SK-N-SH (cell line): ENCODE measurements around the gene RAB40A. TPM values are rescaled to one million over a fixed set of nuclear protein-coding genes. Genes with fewer than 3 reads are reported as not detected.

Experiments used
- CTCF ChIA-PET: fragments of 300-600, 350-600 bp; formaldehyde crosslinking; extraction: SDS; loops from one replicate; lab custom pipeline; 2021; lab: Yijun Ruan, JAX
- POLR2A ChIA-PET: fragments of 350-600 bp; sonication (Branson Sonifier 250); formaldehyde crosslinking; extraction: SDS; loops from one replicate; lab custom pipeline; 2020; ENCODE audit warnings: antibody characterized with exemption, inconsistent platforms; lab: Yijun Ruan, JAX
- DNase-seq: peaks from one replicate; pipeline ENCODE4 v3.0.0; 2012
- H2AFZ ChIP-seq: fragments of 200-600 bp; sonication (generic); 2 replicates; pipeline ENCODE4 v1.8.1; 2016; ENCODE audit warnings: antibody characterized with exemption, mild to moderate bottlenecking, low read depth
- H3F3A ChIP-seq: fragments of 200-600 bp; sonication (generic); replicated peaks from 2 replicates; pipeline ENCODE3; 2016; ENCODE audit warnings: antibody characterized with exemption, mild to moderate bottlenecking; ENCODE audit not compliant: insufficient read depth
- H3K27ac ChIP-seq, 2 experiments: fragments of 200-500 bp in 1 of 2; fragments of 200-600 bp in 1 of 2; sonication (Bioruptor generic) in 1 of 2; sonication (generic), shearing (Covaris generic) in 1 of 2; 2 replicates each; pipeline versions ENCODE4 v1.5.1 to v1.6.1; 2014 to 2016; ENCODE audit warnings: low read depth in 2 of 2, inconsistent platforms in 1 of 2, low read length in 1 of 2, mild to moderate bottlenecking in 1 of 2, mixed read lengths in 1 of 2
- H3K27me3 ChIP-seq: fragments of 200-600 bp; sonication (generic), shearing (Covaris generic); 2 replicates; pipeline ENCODE4 v1.6.1; 2016; ENCODE audit warnings: mixed run types; ENCODE audit not compliant: insufficient read depth
- H3K36me3 ChIP-seq, 2 experiments: fragments of 200-500 bp in 1 of 2; fragments of 200-600 bp in 1 of 2; sonication (Bioruptor generic) in 1 of 2; sonication (generic) in 1 of 2; replicated peaks in 1 of 2; 2 replicates each; pipeline versions ENCODE3 to v1.5.1; 2014 to 2016; ENCODE audit warnings: low read length in 1 of 2, mild to moderate bottlenecking in 1 of 2; ENCODE audit not compliant: insufficient read depth in 2 of 2, control insufficient read depth in 1 of 2
- H3K4me1 ChIP-seq, 2 experiments: fragments of 200-500 bp in 1 of 2; fragments of 200-600 bp in 1 of 2; sonication (Bioruptor generic) in 1 of 2; sonication (generic), shearing (Covaris generic) in 1 of 2; 2 replicates each; pipeline versions ENCODE4 v1.5.1 to v1.6.1; 2014 to 2016; ENCODE audit warnings: low read depth in 1 of 2, low read length in 1 of 2, mixed run types in 1 of 2; ENCODE audit not compliant: insufficient read depth in 2 of 2, control insufficient read depth in 1 of 2
- H3K4me2 ChIP-seq: fragments of 200-600 bp; sonication (generic), shearing (Covaris generic); 2 replicates; pipeline ENCODE4 v1.6.1; 2017; ENCODE audit warnings: mixed run types
- H3K4me3 ChIP-seq, 2 experiments: fragments of 200-500 bp in 1 of 2; fragments of 200-600 bp in 1 of 2; sonication (Bioruptor generic) in 1 of 2; sonication (generic), shearing (Covaris generic) in 1 of 2; 2 replicates each; pipeline versions ENCODE4 v1.5.1 to v1.8.1; 2014 to 2016; ENCODE audit warnings: low read depth in 2 of 2, inconsistent platforms in 1 of 2, low read length in 1 of 2, mild to moderate bottlenecking in 1 of 2, mixed read lengths in 1 of 2, moderate library complexity in 1 of 2
- H3K79me2 ChIP-seq: fragments of 200-600 bp; sonication (generic); 2 replicates; pipeline ENCODE4 v1.8.1; 2017; ENCODE audit warnings: mild to moderate bottlenecking; ENCODE audit not compliant: insufficient read depth
- H3K9ac ChIP-seq: fragments of 200-600 bp; sonication (generic); 2 replicates; pipeline ENCODE4 v1.6.1; 2017; ENCODE audit warnings: mixed run types
- H3K9me2 ChIP-seq: fragments of 200-600 bp; sonication (generic); 2 replicates; pipeline ENCODE4 v1.6.1; 2017; ENCODE audit warnings: mixed run types
- H3K9me3 ChIP-seq: fragments of 200-600 bp; sonication (generic); 2 replicates; pipeline ENCODE4 v1.6.1; 2017; ENCODE audit warnings: mixed run types, mild to moderate bottlenecking, moderate library complexity
- H4K20me1 ChIP-seq: fragments of 200-600 bp; sonication (generic); 2 replicates; pipeline ENCODE4 v1.6.1; 2017; ENCODE audit warnings: mild to moderate bottlenecking, mixed run types; ENCODE audit not compliant: insufficient read depth
- CHD2 ChIP-seq: fragments of 150-350 bp; IDR thresholded peaks from 2 replicates; pipeline ENCODE4 v1.6.1; 2018; ENCODE audit warnings: low read length; ENCODE audit not compliant: partially characterized antibody
- CTCF ChIP-seq: fragments of 200-600 bp; sonication (generic); IDR thresholded peaks from 2 replicates; pipeline ENCODE4 v1.6.1; 2017; ENCODE audit warnings: antibody characterized with exemption, mild to moderate bottlenecking, moderate library complexity
- EP300 ChIP-seq, 2 experiments: IDR thresholded peaks; 2 replicates each; pipeline versions ENCODE4 v1.4.0 to v1.6.1; 2012; ENCODE audit warnings: borderline replicate concordance in 1 of 2, low read depth in 1 of 2, low read length in 1 of 2
- EZH2phosphoT487 ChIP-seq: fragments of 200-600 bp; sonication (generic); IDR thresholded peaks from 2 replicates; pipeline ENCODE4 v1.6.1; 2017; ENCODE audit warnings: low read depth, mixed run types, mild to moderate bottlenecking, antibody characterized with exemption, moderate library complexity, borderline replicate concordance
- FOSL2 ChIP-seq: IDR thresholded peaks from 2 replicates; pipeline ENCODE4 v1.4.0; 2012; ENCODE audit warnings: low read depth, mild to moderate bottlenecking, moderate library complexity, borderline replicate concordance
- GATA2 ChIP-seq: sonication (generic); formaldehyde crosslinking; IDR thresholded peaks from 2 replicates; pipeline ENCODE4 v1.5.0; 2020; ENCODE audit warnings: mild to moderate bottlenecking, missing genetic modification reagents
- IRF3 ChIP-seq: fragments of 150-350 bp; IDR thresholded peaks from 2 replicates; pipeline ENCODE4 v1.6.1; 2016; ENCODE audit warnings: mild to moderate bottlenecking, low read depth, low read length
- JUND ChIP-seq: IDR thresholded peaks from 2 replicates; pipeline ENCODE4 v1.4.0; 2012
- MXI1 ChIP-seq: IDR thresholded peaks from 2 replicates; pipeline ENCODE4 v1.6.1; 2012; ENCODE audit warnings: mild to moderate bottlenecking, low read depth, low read length, improper control_type of control experiment
- NRF1 ChIP-seq: IDR thresholded peaks from 2 replicates; pipeline ENCODE4 v1.6.1; 2012; ENCODE audit warnings: low read depth, mild to moderate bottlenecking, low read length
- PBX3 ChIP-seq: IDR thresholded peaks from 2 replicates; pipeline ENCODE4; 2012
- POLR2AphosphoS5 ChIP-seq: IDR thresholded peaks from 2 replicates; pipeline ENCODE4 v1.6.1; 2012; ENCODE audit warnings: low read depth, low read length
- RAD21 ChIP-seq: IDR thresholded peaks from 2 replicates; pipeline ENCODE4 v1.6.1; 2012; ENCODE audit warnings: mild to moderate bottlenecking, low read length
- RCOR1 ChIP-seq: fragments of 150-350 bp; IDR thresholded peaks from 2 replicates; pipeline ENCODE4 v1.6.1; 2017; ENCODE audit warnings: antibody characterized with exemption, low read length
- RFX5 ChIP-seq: IDR thresholded peaks from 2 replicates; pipeline ENCODE4 v1.6.1; 2012; ENCODE audit warnings: mild to moderate bottlenecking, improper control_type of control experiment, low read length
- RXRA ChIP-seq: IDR thresholded peaks from 2 replicates; pipeline ENCODE4 v1.4.0; 2012; ENCODE audit warnings: low read depth, mild to moderate bottlenecking, borderline replicate concordance
- SIN3A ChIP-seq: IDR thresholded peaks from 2 replicates; pipeline ENCODE4 v1.6.1; 2012; ENCODE audit warnings: low read depth, mild to moderate bottlenecking, low read length, moderate library complexity, borderline replicate concordance
- SMC3 ChIP-seq: IDR thresholded peaks from 2 replicates; pipeline ENCODE4 v1.6.1; 2012; ENCODE audit warnings: low read depth, low read length, improper control_type of control experiment
- TAF1 ChIP-seq: IDR thresholded peaks from 2 replicates; pipeline ENCODE4 v1.6.1; 2012; ENCODE audit warnings: low read depth, mild to moderate bottlenecking, low read length, moderate library complexity, borderline replicate concordance
- TCF12 ChIP-seq: IDR thresholded peaks from 2 replicates; pipeline ENCODE4 v1.4.0; 2012
- TEAD4 ChIP-seq: IDR thresholded peaks from 2 replicates; pipeline ENCODE4 v1.4.0; 2012; ENCODE audit warnings: mild to moderate bottlenecking, borderline replicate concordance; ENCODE audit not compliant: insufficient read depth
- YY1 ChIP-seq: IDR thresholded peaks from 2 replicates; pipeline ENCODE4 v1.4.0; 2012; ENCODE audit warnings: low read depth, mild to moderate bottlenecking
- WGBS: methylation state at CpG from one replicate; pipeline ENCODE4 v1.1.6; 2017; ENCODE audit warnings: low lambda C conversion rate; 5-methylcytosine and 5-hydroxymethylcytosine counted together
- polyA plus RNA-seq, 3 experiments: library from polyadenylated mRNA; depleted of rRNA; stranded (reverse); fragments of >200 nt; gene quantifications; 2 replicates each; pipeline ENCODE4 v1.2.3, GENCODE V29; 2012

Gene RAB40A
- polyA plus RNA-seq, 1 of the 3 experiments (the other 2 are of a cell fraction) = 0.30 TPM

- Histone ChIP-seq H3K36me3 (no peaks in the 10 kb centered on the region), H3K9ac (no peak overlapping the region)
- no peak for TF ChIP-seq SIN3A
- TF ChIP-seq YY1 = no peak
- TF ChIP-seq RCOR1 = no peak
- TF ChIP-seq POLR2AphosphoS5 = no peak
- TF ChIP-seq RXRA = no peak
- TF ChIP-seq TEAD4 = no peak
- no peak for TF ChIP-seq CHD2
- no peak for TF ChIP-seq TCF12
- TF ChIP-seq GATA2 (CRISPR knock-in tag) = no peak
- TF ChIP-seq NRF1 = no peak
- no peak for TF ChIP-seq RFX5
- no peak for TF ChIP-seq PBX3
- TF ChIP-seq, all 33 proteins: peak for 0
- Histone ChIP-seq H3K9me3 (no peaks in the 10 kb centered on the region), H3K9me2 (no peaks in the 10 kb centered on the region), H3F3A (no peaks in the 10 kb centered on the region), H3K27ac (peak overlapping the region in 1 of 2 experiments; percentile 28; a peak in 2 of 4 replicates), H4K20me1 (no peaks in the 10 kb centered on the region), H3K4me1 (peaks cover 0 to 24% of the 10 kb centered on the region in 2 experiments; a peak in 2 of 4 replicates), H3K79me2 (no peaks in the 10 kb centered on the region), H3K27me3 (no peaks in the 10 kb centered on the region; the same call in 1 of the 2 replicates), H3K4me2 (no peak overlapping the region), H2AFZ (no peak overlapping the region), H3K4me3 (no peak overlapping the region)
- WGBS = 43% methylated on average over 5 of the region's 5 CpGs
- DNase-seq = no peak
- ChIA-PET CTCF (interaction anchor here (1.0 kb wide), 1 partner anchor 9 kb away, joined by 4 read pairs; no protein-coding TSS in a partner anchor), POLR2A (no interaction called here)
Observed at GRCh38 chrX:103498786-103499185, 20.5 kb downstream of the RAB40A start.

GRCh38 chrX:103495786-103496185 lies 23.5 kb downstream of the RAB40A start:
- Histone ChIP-seq H4K20me1 (no peaks in the 10 kb centered on the region), H3K9me3 (no peaks in the 10 kb centered on the region), H3K4me3 (no peak overlapping the region), H3K9ac (no peak overlapping the region), H3K27ac (no peak overlapping the region), H3K9me2 (no peaks in the 10 kb centered on the region), H3K4me1 (peaks cover 0 to 10% of the 10 kb centered on the region in 2 experiments; a peak in 1 of 4 replicates), H3F3A (no peaks in the 10 kb centered on the region), H2AFZ (no peak overlapping the region), H3K27me3 (no peaks in the 10 kb centered on the region), H3K4me2 (no peak overlapping the region), H3K36me3 (no peaks in the 10 kb centered on the region), H3K79me2 (no peaks in the 10 kb centered on the region)
- no peak for DNase-seq
- CTCF ChIA-PET = no interaction called here
- 63% methylated on average over 1 of the region's 1 CpG for WGBS
- POLR2A ChIA-PET = no interaction called here
- TF ChIP-seq JUND (no peak), SIN3A (no peak), TAF1 (no peak), RAD21 (no peak), SMC3 (no peak), NRF1 (no peak), IRF3 (no peak), RXRA (no peak), RFX5 (no peak), EP300 (IDR thresholded peaks at IDR 0.05; ENCODE audit: borderline replicate concordance in 1 of 2, low read depth in 1 of 2, low read length in 1 of 2) (no peak), MXI1 (no peak), TEAD4 (no peak), RCOR1 (no peak), FOSL2 (no peak), POLR2AphosphoS5 (no peak), EZH2phosphoT487 (no peak), YY1 (no peak), CTCF (no peak)
